ENCODE data around the gene EGLN3.
A peak's percentile ranks its signal among the peaks of the same experiment; 100 is the strongest.

EGLN3 gene
- total RNA-seq: 2.2 to 7.0 (median 3.5) reads per million in 3 donors

GRCh38 chr14:33950320-33951182 is at the start of gene EGLN3:
Gene EGLN3, minus strand, starts transcription at chr14:33951074. Its CDS starts 322 bp downstream, at chr14:33950752.
- Histone ChIP-seq H3K36me3 (ENCODE audit: control insufficient read depth, insufficient read depth, low read length) (no peaks in the 10 kb centered on the region), H3K27me3 (replicated peaks; ENCODE audit: control insufficient read depth, insufficient read depth, low read length, poor library complexity, severe bottlenecking) (peaks cover 4% of the 10 kb centered on the region), H3K9me3 (ENCODE audit: control insufficient read depth, low read length) (no peaks in the 10 kb centered on the region), H3K4me1 (ENCODE audit: control insufficient read depth, insufficient read depth, low read length, poor library complexity, severe bottlenecking) (peaks cover 9% of the 10 kb centered on the region), H3K4me3 (ENCODE audit: insufficient read depth, low read depth, low read length, poor library complexity, severe bottlenecking) (peak within 1 kb of the TSS; percentile 58), H3K27ac (ENCODE audit: insufficient read depth, low read length, poor library complexity, severe bottlenecking) (no peak within 1 kb of the TSS)
- DNase-seq: peak; percentile 3 to 39 (median 14)

- Histone ChIP-seq H3K4me3 (ENCODE audit: insufficient read depth, low read depth, low read length, poor library complexity, severe bottlenecking) (no peak overlapping the region), H3K27ac (ENCODE audit: insufficient read depth, low read length, poor library complexity, severe bottlenecking) (no peak overlapping the region), H3K9me3 (ENCODE audit: control insufficient read depth, low read length) (no peaks in the 10 kb centered on the region), H3K36me3 (ENCODE audit: control insufficient read depth, insufficient read depth, low read length) (no peaks in the 10 kb centered on the region), H3K27me3 (replicated peaks; ENCODE audit: control insufficient read depth, insufficient read depth, low read length, poor library complexity, severe bottlenecking) (no peaks in the 10 kb centered on the region), H3K4me1 (ENCODE audit: control insufficient read depth, insufficient read depth, low read length, poor library complexity, severe bottlenecking) (no peaks in the 10 kb centered on the region)
- DNase-seq: no peak
Measured at GRCh38 chr14:34000396-34000795, 49.5 kb upstream of the EGLN3 start.

- H3K27me3 ChIP-seq (replicated peaks; ENCODE audit: control insufficient read depth, insufficient read depth, low read length, poor library complexity, severe bottlenecking): no peaks in the 10 kb centered on the region
- no peak overlapping the region for H3K27ac ChIP-seq (ENCODE audit: insufficient read depth, low read length, poor library complexity, severe bottlenecking)
- no peaks in the 10 kb centered on the region for H3K9me3 ChIP-seq (ENCODE audit: control insufficient read depth, low read length)
- no peaks in the 10 kb centered on the region for H3K36me3 ChIP-seq (ENCODE audit: control insufficient read depth, insufficient read depth, low read length)
- no peaks in the 10 kb centered on the region for H3K4me1 ChIP-seq (ENCODE audit: control insufficient read depth, insufficient read depth, low read length, poor library complexity, severe bottlenecking)
- H3K4me3 ChIP-seq (ENCODE audit: insufficient read depth, low read depth, low read length, poor library complexity, severe bottlenecking): no peak overlapping the region
- no peak for DNase-seq
Measured at GRCh38 chr14:33999771-34000291, 49.0 kb upstream of the EGLN3 start.

GRCh38 chr14:33997611-33998010 is 46.7 kb upstream of the EGLN3 start:
- Histone ChIP-seq H3K27ac (ENCODE audit: insufficient read depth, low read length, poor library complexity, severe bottlenecking) (no peak overlapping the region), H3K4me3 (ENCODE audit: insufficient read depth, low read depth, low read length, poor library complexity, severe bottlenecking) (no peak overlapping the region), H3K27me3 (replicated peaks; ENCODE audit: control insufficient read depth, insufficient read depth, low read length, poor library complexity, severe bottlenecking) (no peaks in the 10 kb centered on the region), H3K9me3 (ENCODE audit: control insufficient read depth, low read length) (no peaks in the 10 kb centered on the region), H3K36me3 (ENCODE audit: control insufficient read depth, insufficient read depth, low read length) (no peaks in the 10 kb centered on the region), H3K4me1 (ENCODE audit: control insufficient read depth, insufficient read depth, low read length, poor library complexity, severe bottlenecking) (no peaks in the 10 kb centered on the region)
- no peak for DNase-seq

GRCh38 chr14:33996462-33996861 is 45.6 kb upstream of the EGLN3 start:
- no peaks in the 10 kb centered on the region for H3K4me1 ChIP-seq (ENCODE audit: control insufficient read depth, insufficient read depth, low read length, poor library complexity, severe bottlenecking)
- no peak overlapping the region for H3K4me3 ChIP-seq (ENCODE audit: insufficient read depth, low read depth, low read length, poor library complexity, severe bottlenecking)
- H3K36me3 ChIP-seq (ENCODE audit: control insufficient read depth, insufficient read depth, low read length): no peaks in the 10 kb centered on the region
- H3K9me3 ChIP-seq (ENCODE audit: control insufficient read depth, low read length): no peaks in the 10 kb centered on the region
- H3K27ac ChIP-seq (ENCODE audit: insufficient read depth, low read length, poor library complexity, severe bottlenecking): no peak overlapping the region
- H3K27me3 ChIP-seq (replicated peaks; ENCODE audit: control insufficient read depth, insufficient read depth, low read length, poor library complexity, severe bottlenecking): no peaks in the 10 kb centered on the region
- DNase-seq: no peak

- no peaks in the 10 kb centered on the region for H3K36me3 ChIP-seq (ENCODE audit: control insufficient read depth, insufficient read depth, low read length)
- H3K9me3 ChIP-seq (ENCODE audit: control insufficient read depth, low read length): no peaks in the 10 kb centered on the region
- no peaks in the 10 kb centered on the region for H3K4me1 ChIP-seq (ENCODE audit: control insufficient read depth, insufficient read depth, low read length, poor library complexity, severe bottlenecking)
- no peak overlapping the region for H3K4me3 ChIP-seq (ENCODE audit: insufficient read depth, low read depth, low read length, poor library complexity, severe bottlenecking)
- no peak overlapping the region for H3K27ac ChIP-seq (ENCODE audit: insufficient read depth, low read length, poor library complexity, severe bottlenecking)
- no peaks in the 10 kb centered on the region for H3K27me3 ChIP-seq (replicated peaks; ENCODE audit: control insufficient read depth, insufficient read depth, low read length, poor library complexity, severe bottlenecking)
- DNase-seq: no peak
Measured at GRCh38 chr14:33993246-33993645, 42.4 kb upstream of the EGLN3 start.

GRCh38 chr14:33992274-33993007 is 41.6 kb upstream of the EGLN3 start:
- no peak overlapping the region for H3K27ac ChIP-seq (ENCODE audit: insufficient read depth, low read length, poor library complexity, severe bottlenecking)
- H3K4me1 ChIP-seq (ENCODE audit: control insufficient read depth, insufficient read depth, low read length, poor library complexity, severe bottlenecking): no peaks in the 10 kb centered on the region
- DNase-seq: no peak
- no peaks in the 10 kb centered on the region for H3K9me3 ChIP-seq (ENCODE audit: control insufficient read depth, low read length)
- no peak overlapping the region for H3K4me3 ChIP-seq (ENCODE audit: insufficient read depth, low read depth, low read length, poor library complexity, severe bottlenecking)
- H3K36me3 ChIP-seq (ENCODE audit: control insufficient read depth, insufficient read depth, low read length): no peaks in the 10 kb centered on the region
- H3K27me3 ChIP-seq (replicated peaks; ENCODE audit: control insufficient read depth, insufficient read depth, low read length, poor library complexity, severe bottlenecking): no peaks in the 10 kb centered on the region

GRCh38 chr14:33990790-33991189 is 39.9 kb upstream of the EGLN3 start:
- H3K9me3 ChIP-seq (ENCODE audit: control insufficient read depth, low read length): no peaks in the 10 kb centered on the region
- no peak overlapping the region for H3K4me3 ChIP-seq (ENCODE audit: insufficient read depth, low read depth, low read length, poor library complexity, severe bottlenecking)
- no peak for DNase-seq
- H3K4me1 ChIP-seq (ENCODE audit: control insufficient read depth, insufficient read depth, low read length, poor library complexity, severe bottlenecking): no peaks in the 10 kb centered on the region
- no peak overlapping the region for H3K27ac ChIP-seq (ENCODE audit: insufficient read depth, low read length, poor library complexity, severe bottlenecking)
- no peaks in the 10 kb centered on the region for H3K27me3 ChIP-seq (replicated peaks; ENCODE audit: control insufficient read depth, insufficient read depth, low read length, poor library complexity, severe bottlenecking)
- no peaks in the 10 kb centered on the region for H3K36me3 ChIP-seq (ENCODE audit: control insufficient read depth, insufficient read depth, low read length)

- DNase-seq: no peak
- Histone ChIP-seq H3K27ac (ENCODE audit: insufficient read depth, low read length, poor library complexity, severe bottlenecking) (no peak overlapping the region), H3K4me1 (ENCODE audit: control insufficient read depth, insufficient read depth, low read length, poor library complexity, severe bottlenecking) (no peaks in the 10 kb centered on the region), H3K36me3 (ENCODE audit: control insufficient read depth, insufficient read depth, low read length) (no peaks in the 10 kb centered on the region), H3K27me3 (replicated peaks; ENCODE audit: control insufficient read depth, insufficient read depth, low read length, poor library complexity, severe bottlenecking) (no peaks in the 10 kb centered on the region), H3K4me3 (ENCODE audit: insufficient read depth, low read depth, low read length, poor library complexity, severe bottlenecking) (no peak overlapping the region), H3K9me3 (ENCODE audit: control insufficient read depth, low read length) (no peaks in the 10 kb centered on the region)
Measured at GRCh38 chr14:33987565-33988080, 36.7 kb upstream of the EGLN3 start.

- Histone ChIP-seq H3K9me3 (ENCODE audit: control insufficient read depth, low read length) (no peaks in the 10 kb centered on the region), H3K4me1 (ENCODE audit: control insufficient read depth, insufficient read depth, low read length, poor library complexity, severe bottlenecking) (no peaks in the 10 kb centered on the region), H3K36me3 (ENCODE audit: control insufficient read depth, insufficient read depth, low read length) (no peaks in the 10 kb centered on the region), H3K27me3 (replicated peaks; ENCODE audit: control insufficient read depth, insufficient read depth, low read length, poor library complexity, severe bottlenecking) (no peaks in the 10 kb centered on the region), H3K4me3 (ENCODE audit: insufficient read depth, low read depth, low read length, poor library complexity, severe bottlenecking) (no peak overlapping the region), H3K27ac (ENCODE audit: insufficient read depth, low read length, poor library complexity, severe bottlenecking) (no peak overlapping the region)
- DNase-seq: no peak
Measured at GRCh38 chr14:33986804-33987203, 35.9 kb upstream of the EGLN3 start.

Data from effector memory CD4-positive, alpha-beta T cell (primary cell).